Endothelial cell (in vitro differentiated cells): ENCODE data around the gene GDF7. TPM values are rescaled to one million over a fixed set of nuclear protein-coding genes. Genes with fewer than 3 reads are reported as not detected.
A peak's percentile ranks its signal among the peaks of the same experiment; 100 is the strongest.

Source experiments
- DNase-seq: peaks from one replicate; pipeline ENCODE4 v3.0.0; 2021; ENCODE audit warnings: low spot score
- H3K27ac Mint-ChIP-seq: one replicate; pipeline ENCODE4 v1.8.0; 2021; ENCODE audit warnings: mixed read lengths, inconsistent platforms; ENCODE audit not compliant: unreplicated experiment
- H3K27me3 Mint-ChIP-seq: one replicate; pipeline ENCODE4 v1.8.0; 2021; ENCODE audit warnings: mild to moderate bottlenecking, moderate library complexity, mixed read lengths, inconsistent platforms; ENCODE audit not compliant: unreplicated experiment
- H3K36me3 Mint-ChIP-seq: one replicate; pipeline ENCODE4 v1.8.0; 2021; ENCODE audit warnings: mild to moderate bottlenecking, low read depth, mixed read lengths, inconsistent platforms; ENCODE audit not compliant: unreplicated experiment
- H3K4me1 Mint-ChIP-seq: one replicate; pipeline ENCODE4 v1.8.0; 2021; ENCODE audit warnings: mild to moderate bottlenecking, mixed read lengths, inconsistent platforms; ENCODE audit not compliant: unreplicated experiment
- H3K4me3 Mint-ChIP-seq: one replicate; pipeline ENCODE4 v1.8.0; 2021; ENCODE audit warnings: mild to moderate bottlenecking, mixed read lengths, inconsistent platforms; ENCODE audit not compliant: unreplicated experiment
- H3K9me3 Mint-ChIP-seq: one replicate; pipeline ENCODE4 v1.8.0; 2021; ENCODE audit warnings: mixed read lengths, inconsistent platforms; ENCODE audit not compliant: unreplicated experiment
- total RNA-seq: library from RNA; stranded (reverse); fragmentation: NEBNext Ultra II Directional; extraction: Animal tissue kit (Norgen Biotek cat#: 25700); gene quantifications from one replicate; pipeline ENCODE4 v1.2.1, GENCODE V29; 2021; ENCODE audit not compliant: unreplicated experiment
- TF ChIP-seq, protein P1 (sequence below): fragments of 200-600 bp; sonication (generic); IDR thresholded peaks from one replicate; pipeline ENCODE4 v1.5.0; 2021; ENCODE audit warnings: antibody characterized with exemption; ENCODE audit not compliant: unreplicated experiment

The GDF7 gene
- total RNA-seq, 1 donor from 2014 or later = 11.2 TPM

DNA sequence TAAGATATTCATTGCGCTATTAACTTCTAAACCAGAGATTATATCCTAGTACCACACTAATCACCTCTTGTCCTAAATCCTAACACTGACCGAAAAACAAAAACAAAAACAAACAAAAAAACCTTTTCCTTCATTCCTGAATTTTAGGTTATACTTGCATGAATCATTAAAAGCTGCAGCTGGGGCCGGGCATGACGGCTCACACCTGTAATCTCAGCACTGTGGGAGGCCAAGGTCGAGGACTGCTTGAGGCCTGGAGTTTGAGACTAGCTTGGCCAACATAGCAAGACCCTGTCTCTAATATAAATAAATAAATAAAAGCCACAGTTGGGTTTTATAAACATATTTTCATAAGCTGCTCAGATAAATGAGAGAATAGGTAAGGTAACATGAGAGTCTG lies 60.0 kb downstream of the GDF7 start:
- Mint-ChIP-seq H3K4me3 (no peak overlapping the region), H3K9me3 (no peaks in the 10 kb centered on the region), H3K27me3 (peaks cover 2% of the 10 kb centered on the region), H3K27ac (no peak overlapping the region), H3K4me1 (peaks cover 14% of the 10 kb centered on the region), H3K36me3 (no peaks in the 10 kb centered on the region)
- no peak for DNase-seq
- TF ChIP-seq, protein P1, sequence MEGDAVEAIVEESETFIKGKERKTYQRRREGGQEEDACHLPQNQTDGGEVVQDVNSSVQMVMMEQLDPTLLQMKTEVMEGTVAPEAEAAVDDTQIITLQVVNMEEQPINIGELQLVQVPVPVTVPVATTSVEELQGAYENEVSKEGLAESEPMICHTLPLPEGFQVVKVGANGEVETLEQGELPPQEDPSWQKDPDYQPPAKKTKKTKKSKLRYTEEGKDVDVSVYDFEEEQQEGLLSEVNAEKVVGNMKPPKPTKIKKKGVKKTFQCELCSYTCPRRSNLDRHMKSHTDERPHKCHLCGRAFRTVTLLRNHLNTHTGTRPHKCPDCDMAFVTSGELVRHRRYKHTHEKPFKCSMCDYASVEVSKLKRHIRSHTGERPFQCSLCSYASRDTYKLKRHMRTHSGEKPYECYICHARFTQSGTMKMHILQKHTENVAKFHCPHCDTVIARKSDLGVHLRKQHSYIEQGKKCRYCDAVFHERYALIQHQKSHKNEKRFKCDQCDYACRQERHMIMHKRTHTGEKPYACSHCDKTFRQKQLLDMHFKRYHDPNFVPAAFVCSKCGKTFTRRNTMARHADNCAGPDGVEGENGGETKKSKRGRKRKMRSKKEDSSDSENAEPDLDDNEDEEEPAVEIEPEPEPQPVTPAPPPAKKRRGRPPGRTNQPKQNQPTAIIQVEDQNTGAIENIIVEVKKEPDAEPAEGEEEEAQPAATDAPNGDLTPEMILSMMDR = no peak

DNA sequence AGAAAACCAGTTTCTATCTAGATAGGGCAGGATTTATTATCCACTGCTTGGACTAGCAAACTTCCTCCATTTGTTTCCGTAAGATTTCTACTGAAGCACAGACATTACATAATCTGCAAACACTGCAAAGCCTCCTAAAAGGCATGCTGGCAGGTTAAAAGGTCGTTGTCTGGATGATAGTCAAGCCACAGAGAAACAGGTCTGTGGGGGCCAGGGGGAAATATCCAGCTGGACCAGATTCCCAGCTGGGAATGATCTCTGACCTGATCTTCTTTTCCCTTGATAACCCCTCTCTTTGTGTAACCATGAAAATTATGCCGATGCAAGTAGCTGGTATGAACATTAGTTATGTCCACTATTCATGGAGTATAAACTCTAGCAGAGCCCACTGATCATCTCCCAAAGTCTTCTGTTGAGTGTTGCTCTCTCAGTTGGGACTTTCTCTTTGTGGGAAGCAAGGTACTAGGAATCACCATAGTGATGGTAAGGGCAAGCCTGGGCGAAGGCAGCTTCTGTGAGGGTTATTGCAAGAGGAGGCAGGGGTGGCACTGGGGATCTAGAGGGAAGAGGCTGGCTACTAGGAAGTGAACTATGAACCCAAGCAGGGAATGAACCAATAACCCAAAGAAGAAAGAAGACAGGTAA lies 61.3 kb downstream of the GDF7 start:
- H3K4me3 Mint-ChIP-seq = no peak overlapping the region
- H3K36me3 Mint-ChIP-seq = no peaks in the 10 kb centered on the region
- peak; percentile 14 for DNase-seq
- peaks cover 2% of the 10 kb centered on the region for H3K27me3 Mint-ChIP-seq
- TF ChIP-seq, protein P1 = no peak
- H3K9me3 Mint-ChIP-seq = no peaks in the 10 kb centered on the region
- peaks cover 14% of the 10 kb centered on the region for H3K4me1 Mint-ChIP-seq
- H3K27ac Mint-ChIP-seq = peak overlapping the region; percentile 58

Other genes starting within 250 kb of the GDF7 start
- 292 TPM for gene RHOB, start 220.1 kb upstream of the GDF7 start, total RNA-seq
- gene HS1BP3, start 16.0 kb upstream of the GDF7 start, total RNA-seq = 33.6 TPM
- gene LDAH, start 156.0 kb downstream of the GDF7 start, total RNA-seq = 21.9 TPM